Measurements from ENCODE around the gene GUCY2D.

GUCY2D gene

GRCh38 chr17:7992924-7993323 is 9.5 kb upstream of the GUCY2D start:
- DNase-seq = no peak

GRCh38 chr17:7993972-7994589 is 8.3 kb upstream of the GUCY2D start:
- DNase-seq = no peak

DNA sequence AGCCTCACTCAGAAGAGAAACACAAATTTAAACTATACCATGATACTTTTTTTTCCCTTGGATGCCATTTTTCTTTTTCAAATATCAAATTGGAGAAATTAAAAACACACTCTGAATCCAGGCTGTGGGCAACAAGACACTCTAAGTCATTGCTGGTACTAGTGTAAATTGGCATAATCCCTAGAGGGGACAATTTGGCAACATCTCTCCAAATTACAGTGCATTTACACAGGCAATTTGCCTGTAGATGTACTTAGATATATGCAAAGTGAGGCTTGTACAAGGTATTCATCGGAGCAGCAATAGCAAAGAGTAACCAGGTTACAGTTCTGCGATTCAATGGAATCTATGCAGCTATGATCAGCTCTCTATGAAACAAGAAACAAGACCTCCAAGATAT is 6.7 kb upstream of the GUCY2D start:
- no peak for DNase-seq

GRCh38 chr17:7997186-7997585 is 5.2 kb upstream of the GUCY2D start:
- DNase-seq = no peak

GRCh38 chr17:8002721-8003593 is 542 bp downstream of the GUCY2D start:
- no peak for DNase-seq

- no peak for DNase-seq
Observed at GRCh38 chr17:8003594-8004181, 1.3 kb downstream of the GUCY2D start.

DNA sequence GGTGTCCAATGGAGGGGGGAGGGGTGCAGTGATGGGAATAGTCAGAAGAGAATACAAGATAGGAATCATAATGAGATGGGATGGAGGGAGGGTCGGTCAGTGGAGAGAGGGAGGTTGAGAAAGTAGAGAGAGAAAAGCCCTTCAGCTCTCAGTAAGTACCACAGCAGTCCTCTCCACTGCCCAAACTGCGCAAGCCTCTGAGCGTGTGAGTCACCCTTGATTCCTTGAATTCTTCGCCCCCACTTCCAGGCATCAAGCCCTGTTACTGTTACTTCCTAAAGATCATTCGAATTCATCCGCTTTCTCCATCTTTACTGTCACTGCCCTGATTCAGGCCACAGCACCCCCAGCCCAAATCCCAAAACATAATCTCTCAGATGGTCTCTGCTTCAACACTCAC is 2.5 kb downstream of the GUCY2D start:
- DNase-seq = no peak

GRCh38 chr17:8005357-8005756 is 2.9 kb downstream of the GUCY2D start:
- DNase-seq = no peak

- no peak for DNase-seq
Observed at GRCh38 chr17:8005967-8006730, 3.7 kb downstream of the GUCY2D start.

DNA sequence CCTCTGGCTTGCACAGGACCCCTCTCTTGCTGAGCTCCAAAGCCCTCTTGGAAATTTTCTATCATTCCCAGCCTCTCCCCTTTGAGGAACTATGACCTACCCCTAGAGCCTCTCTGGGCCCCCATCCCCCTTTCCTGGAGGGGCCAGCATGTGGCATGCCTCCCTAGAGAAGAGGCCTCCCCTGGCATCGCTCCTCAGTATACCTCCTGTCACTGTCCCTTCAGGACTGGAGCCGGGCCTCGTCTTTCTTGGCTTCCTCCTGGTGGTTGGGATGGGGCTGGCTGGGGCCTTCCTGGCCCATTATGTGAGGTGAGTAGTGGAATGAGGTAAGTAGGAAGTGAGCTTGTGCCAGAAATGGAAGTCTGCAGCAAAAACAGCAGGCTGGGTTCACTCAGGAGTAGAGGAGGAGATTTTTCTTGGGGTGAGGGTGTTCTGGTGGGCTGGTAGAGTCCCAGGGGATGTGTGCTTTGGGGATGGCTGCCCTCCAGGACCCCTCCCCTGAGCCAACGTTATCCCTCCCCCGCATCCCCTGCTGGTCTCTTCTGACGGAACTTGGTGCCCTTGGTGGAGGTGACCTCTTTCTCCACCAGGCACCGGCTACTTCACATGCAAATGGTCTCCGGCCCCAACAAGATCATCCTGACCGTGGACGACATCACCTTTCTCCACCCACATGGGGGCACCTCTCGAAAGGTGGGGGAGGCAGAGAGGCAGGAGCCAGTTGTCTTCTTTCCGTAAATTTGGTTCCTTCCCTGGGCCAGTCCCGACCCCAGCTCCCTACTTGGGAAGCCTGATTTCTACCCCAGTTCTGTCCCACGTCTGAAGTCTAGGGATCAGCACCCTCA is 4.6 kb downstream of the GUCY2D start:
- no peak for DNase-seq

DNA sequence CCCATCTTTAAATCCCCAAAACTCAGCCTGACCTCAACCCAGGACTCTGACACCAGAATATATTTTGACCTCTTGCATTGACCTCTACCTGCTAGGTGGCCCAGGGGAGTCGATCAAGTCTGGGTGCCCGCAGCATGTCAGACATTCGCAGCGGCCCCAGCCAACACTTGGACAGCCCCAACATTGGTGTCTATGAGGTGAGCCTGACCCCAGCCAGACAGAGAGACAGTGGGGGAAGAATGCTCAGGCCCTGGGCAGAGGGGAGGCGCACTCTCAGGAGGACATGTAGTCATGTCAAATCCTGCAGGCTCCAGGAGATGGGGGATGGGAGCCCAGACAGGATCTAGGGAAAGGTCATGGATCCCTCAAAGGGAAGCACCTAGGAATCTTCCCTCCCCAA is 5.4 kb downstream of the GUCY2D start:
- no peak for DNase-seq

DNA sequence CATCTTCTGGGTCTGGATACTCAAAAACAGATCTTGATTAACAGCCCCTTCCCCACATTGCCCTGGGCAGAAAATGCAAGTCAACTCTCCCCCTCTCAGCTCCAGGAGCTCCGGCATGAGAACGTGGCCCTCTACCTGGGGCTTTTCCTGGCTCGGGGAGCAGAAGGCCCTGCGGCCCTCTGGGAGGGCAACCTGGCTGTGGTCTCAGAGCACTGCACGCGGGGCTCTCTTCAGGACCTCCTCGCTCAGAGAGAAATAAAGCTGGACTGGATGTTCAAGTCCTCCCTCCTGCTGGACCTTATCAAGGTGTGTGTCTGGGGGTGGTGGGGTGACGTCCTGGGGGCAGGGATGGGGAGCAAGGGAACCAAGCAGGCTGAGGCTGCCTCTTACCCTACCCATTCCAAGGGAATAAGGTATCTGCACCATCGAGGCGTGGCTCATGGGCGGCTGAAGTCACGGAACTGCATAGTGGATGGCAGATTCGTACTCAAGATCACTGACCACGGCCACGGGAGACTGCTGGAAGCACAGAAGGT is 9.7 kb downstream of the GUCY2D start:
- DNase-seq = no peak

DNA sequence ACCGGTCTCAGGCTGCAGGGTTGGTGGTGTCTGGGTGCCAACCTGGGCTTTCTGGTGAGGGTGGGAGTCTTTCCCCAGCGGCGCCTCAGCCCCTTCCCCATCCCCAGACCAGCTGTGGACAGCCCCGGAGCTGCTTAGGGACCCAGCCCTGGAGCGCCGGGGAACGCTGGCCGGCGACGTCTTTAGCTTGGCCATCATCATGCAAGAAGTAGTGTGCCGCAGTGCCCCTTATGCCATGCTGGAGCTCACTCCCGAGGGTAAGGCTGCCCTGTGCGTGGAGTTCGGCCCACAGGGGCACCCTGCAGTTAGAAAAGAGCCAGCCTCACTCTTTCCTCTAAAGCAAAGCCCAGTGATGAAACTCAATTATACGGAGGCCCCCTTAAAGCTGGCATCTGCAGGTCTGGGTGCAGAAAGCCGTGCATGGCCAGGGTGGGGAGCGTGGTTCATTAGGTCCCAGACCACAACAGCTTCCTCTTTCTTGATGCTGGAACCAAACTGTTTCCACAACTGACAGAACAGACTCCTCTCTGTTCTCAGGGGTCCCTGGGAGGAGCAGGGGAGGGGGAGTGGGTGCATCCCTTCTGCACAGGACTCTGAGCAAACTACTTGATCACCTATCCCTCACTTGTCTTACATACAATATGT is 10.7 kb downstream of the GUCY2D start:
- DNase-seq = no peak

DNA sequence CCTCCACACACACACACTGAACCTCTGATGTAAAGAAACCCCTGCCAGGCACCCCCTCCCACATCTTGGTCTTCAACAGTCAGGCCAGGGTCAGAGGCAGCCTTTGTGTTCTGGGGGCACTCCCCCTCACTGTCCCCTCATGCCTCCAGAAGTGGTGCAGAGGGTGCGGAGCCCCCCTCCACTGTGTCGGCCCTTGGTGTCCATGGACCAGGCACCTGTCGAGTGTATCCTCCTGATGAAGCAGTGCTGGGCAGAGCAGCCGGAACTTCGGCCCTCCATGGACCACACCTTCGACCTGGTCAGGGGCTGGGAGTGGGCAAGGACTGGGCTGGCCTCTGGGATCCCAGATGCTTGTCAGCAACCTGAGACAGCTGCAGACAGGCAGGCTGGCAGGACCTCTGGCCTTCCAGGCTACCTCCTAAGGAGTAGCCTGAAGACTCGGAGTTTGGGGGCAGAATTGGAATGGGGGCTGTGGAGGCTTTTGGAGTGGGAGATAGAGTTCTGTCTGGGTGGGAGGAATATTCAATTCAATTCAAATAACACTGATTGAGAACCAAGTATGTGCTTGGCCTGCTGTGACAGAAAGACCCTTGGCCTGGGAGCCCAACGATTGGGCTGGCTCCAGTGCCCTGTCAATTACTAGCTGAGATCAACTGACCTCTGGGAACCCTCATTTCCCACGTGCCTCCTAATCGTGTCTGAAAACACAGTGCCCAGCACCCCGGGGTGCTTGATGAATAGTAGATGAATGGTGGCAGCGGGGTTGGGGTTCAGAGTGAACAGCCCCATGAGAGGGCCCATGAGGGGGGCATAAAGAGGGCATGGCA is 11.5 kb downstream of the GUCY2D start:
- DNase-seq = no peak

- DNase-seq = no peak
Observed at GRCh38 chr17:8014558-8014850, 12.1 kb downstream of the GUCY2D start.

- DNase-seq = no peak
Observed at GRCh38 chr17:8015236-8015956, 13.0 kb downstream of the GUCY2D start.

DNA sequence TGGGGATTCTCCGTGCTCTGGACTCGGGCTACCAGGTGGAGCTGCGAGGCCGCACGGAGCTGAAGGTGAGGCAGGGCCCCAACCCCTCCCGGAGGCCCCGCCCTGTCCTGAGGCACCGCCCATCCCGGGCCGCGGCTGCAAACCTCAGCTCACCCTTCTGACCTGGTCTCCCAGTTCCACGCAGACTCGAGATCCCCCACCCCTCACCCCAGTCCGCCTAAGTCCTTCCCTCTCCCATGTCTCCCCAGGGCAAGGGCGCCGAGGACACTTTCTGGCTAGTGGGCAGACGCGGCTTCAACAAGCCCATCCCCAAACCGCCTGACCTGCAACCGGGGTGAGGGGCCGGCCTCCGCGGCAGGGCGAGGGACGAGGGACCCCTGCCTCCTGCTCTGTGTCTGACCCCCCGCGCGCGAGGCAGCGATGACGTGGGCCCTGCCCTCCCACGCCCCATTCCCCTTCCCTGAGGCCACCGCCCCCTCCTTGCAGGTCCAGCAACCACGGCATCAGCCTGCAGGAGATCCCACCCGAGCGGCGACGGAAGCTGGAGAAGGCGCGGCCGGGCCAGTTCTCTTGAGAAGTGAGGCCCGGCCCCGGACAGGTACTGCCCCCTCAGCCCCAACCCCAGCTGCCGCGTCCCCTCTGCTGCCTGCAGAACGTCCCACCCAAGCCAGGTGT is 13.7 kb downstream of the GUCY2D start:
- no peak for DNase-seq

GRCh38 chr17:8016632-8017424 is 14.4 kb downstream of the GUCY2D start:
- DNase-seq = no peak

GRCh38 chr17:8018436-8018835 is 16.0 kb downstream of the GUCY2D start:
- no peak for DNase-seq
